Measurements from ENCODE around the gene HTRA3. TPM values are rescaled to one million over a fixed set of nuclear protein-coding genes. Genes with fewer than 3 reads are reported as not detected.

The HTRA3 gene
- total RNA-seq, 1 experiment from 2014 or later: 0.64 TPM

DNA sequence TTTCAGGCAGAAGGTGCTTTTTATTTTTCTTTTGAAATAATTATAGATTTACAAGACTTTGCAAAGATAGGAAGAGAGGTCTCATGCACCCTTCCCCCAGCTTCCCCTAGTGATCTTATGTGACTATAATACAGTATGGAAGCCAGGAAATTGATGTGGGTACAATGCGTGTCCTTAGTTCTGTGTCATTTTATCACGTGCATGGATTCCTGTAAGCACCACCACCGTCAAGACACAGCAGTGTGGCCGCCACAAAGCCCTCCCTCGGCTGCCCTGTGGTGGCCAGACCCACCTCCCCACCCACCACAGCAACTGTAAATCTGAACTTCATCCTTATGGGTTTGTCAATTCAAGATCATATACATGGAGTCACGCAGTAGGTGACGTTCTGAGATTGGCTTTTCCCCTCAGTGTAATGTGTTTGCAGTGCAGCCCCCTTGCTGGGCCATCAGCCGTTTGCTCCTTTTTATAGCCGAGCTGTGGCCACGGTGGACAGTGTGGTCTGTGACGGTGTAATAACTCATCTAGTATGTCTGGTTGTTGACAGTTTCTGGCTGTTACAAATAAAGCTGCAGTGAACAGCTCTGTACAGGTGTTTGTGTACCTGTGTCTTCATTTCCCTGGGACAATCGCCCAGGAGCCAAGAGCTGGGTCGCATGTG lies 10.9 kb upstream of the HTRA3 start:
- Histone ChIP-seq H3K4me1 (ENCODE audit: insufficient read depth, low read length, poor library complexity, severe bottlenecking) (peaks cover 7% of the 10 kb centered on the region), H3K27me3 (replicated peaks; ENCODE audit: insufficient read depth, low read depth, low read length, poor library complexity) (no peaks in the 10 kb centered on the region), H3K9me3 (ENCODE audit: low read depth, low read length, poor library complexity, severe bottlenecking) (no peaks in the 10 kb centered on the region), H3K27ac (ENCODE audit: low read depth, low read length, poor library complexity, severe bottlenecking) (no peak overlapping the region), H3K4me3 (ENCODE audit: low read depth, low read length, poor library complexity, severe bottlenecking) (no peak overlapping the region), H3K36me3 (ENCODE audit: insufficient read depth, low read length, poor library complexity, severe bottlenecking) (no peaks in the 10 kb centered on the region)
- BruUV-seq (replicated peaks): no TSS peak
- CTCF ChIA-PET: no interaction called here
- TF ChIP-seq CTCF (conservative IDR thresholded peaks at IDR 0.05; ENCODE audit: low read depth, low read length) (no peak), EZH2 (IDR thresholded peaks at IDR 0.05; ENCODE audit: borderline replicate concordance, low read depth, low read length, poor library complexity, severe bottlenecking) (no peak)
- POLR2A ChIA-PET (ENCODE audit: low non-redundant PET): interaction anchor here (0.6 kb wide), 1 partner anchor 142 kb away, joined by 3 read pairs; no protein-coding TSS in a partner anchor
- DNase-seq (ENCODE audit: low spot score): no peak
- intact Hi-C loops (cut with micrococcal nuclease; ENCODE audit: unreplicated experiment): no loop called here

GRCh38 chr4:8259743-8260430 lies 9.7 kb upstream of the HTRA3 start:
- no peak for TF ChIP-seq CTCF (conservative IDR thresholded peaks at IDR 0.05; ENCODE audit: low read depth, low read length)
- no peak for TF ChIP-seq EZH2 (IDR thresholded peaks at IDR 0.05; ENCODE audit: borderline replicate concordance, low read depth, low read length, poor library complexity, severe bottlenecking)
- DNase-seq (ENCODE audit: low spot score): no peak
- no peak overlapping the region for H3K27ac ChIP-seq (ENCODE audit: low read depth, low read length, poor library complexity, severe bottlenecking)
- H3K9me3 ChIP-seq (ENCODE audit: low read depth, low read length, poor library complexity, severe bottlenecking): no peaks in the 10 kb centered on the region
- no TSS peak for BruUV-seq (replicated peaks)
- intact Hi-C loops (cut with micrococcal nuclease; ENCODE audit: unreplicated experiment): no loop called here
- no peaks in the 10 kb centered on the region for H3K27me3 ChIP-seq (replicated peaks; ENCODE audit: insufficient read depth, low read depth, low read length, poor library complexity)
- CTCF ChIA-PET: no interaction called here
- no peaks in the 10 kb centered on the region for H3K36me3 ChIP-seq (ENCODE audit: insufficient read depth, low read length, poor library complexity, severe bottlenecking)
- H3K4me1 ChIP-seq (ENCODE audit: insufficient read depth, low read length, poor library complexity, severe bottlenecking): peaks cover 7% of the 10 kb centered on the region
- H3K4me3 ChIP-seq (ENCODE audit: low read depth, low read length, poor library complexity, severe bottlenecking): no peak overlapping the region
- POLR2A ChIA-PET (ENCODE audit: low non-redundant PET): no interaction called here

DNA sequence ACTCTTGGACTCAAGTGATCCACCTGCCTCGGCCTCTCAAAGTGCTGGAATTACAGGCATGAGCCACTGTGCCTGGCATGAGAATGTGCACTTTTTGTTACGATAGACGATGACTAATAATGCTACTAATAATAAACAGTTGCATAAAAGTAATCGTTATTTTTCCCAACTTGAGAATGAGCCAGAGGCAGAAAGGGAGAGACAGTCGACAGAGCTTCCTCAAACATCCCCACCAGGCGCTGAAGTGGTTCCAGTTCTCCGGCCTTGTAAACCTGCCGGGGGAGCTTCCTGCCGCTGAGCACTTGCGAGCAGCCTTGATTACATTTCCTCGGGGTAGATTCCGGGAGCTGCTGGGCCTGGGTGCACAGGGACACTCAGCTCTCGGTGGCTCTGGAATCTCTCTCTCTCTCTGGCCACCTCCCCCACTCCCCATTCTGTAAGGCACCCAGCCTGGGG lies 8.9 kb upstream of the HTRA3 start:
- no peaks in the 10 kb centered on the region for H3K9me3 ChIP-seq (ENCODE audit: low read depth, low read length, poor library complexity, severe bottlenecking)
- no peaks in the 10 kb centered on the region for H3K36me3 ChIP-seq (ENCODE audit: insufficient read depth, low read length, poor library complexity, severe bottlenecking)
- H3K27ac ChIP-seq (ENCODE audit: low read depth, low read length, poor library complexity, severe bottlenecking): no peak overlapping the region
- no peaks in the 10 kb centered on the region for H3K27me3 ChIP-seq (replicated peaks; ENCODE audit: insufficient read depth, low read depth, low read length, poor library complexity)
- no peak overlapping the region for H3K4me3 ChIP-seq (ENCODE audit: low read depth, low read length, poor library complexity, severe bottlenecking)
- peak; percentile 87 for DNase-seq (ENCODE audit: low spot score)
- no peak for TF ChIP-seq EZH2 (IDR thresholded peaks at IDR 0.05; ENCODE audit: borderline replicate concordance, low read depth, low read length, poor library complexity, severe bottlenecking)
- TF ChIP-seq CTCF (conservative IDR thresholded peaks at IDR 0.05; ENCODE audit: low read depth, low read length): no peak
- ChIA-PET POLR2A (ENCODE audit: low non-redundant PET) (no interaction called here), CTCF (no interaction called here)
- peaks cover 7% of the 10 kb centered on the region for H3K4me1 ChIP-seq (ENCODE audit: insufficient read depth, low read length, poor library complexity, severe bottlenecking)
- BruUV-seq (replicated peaks): no TSS peak
- intact Hi-C loops (cut with micrococcal nuclease; ENCODE audit: unreplicated experiment): no loop called here
